Neural progenitor cell (in vitro differentiated cells): Measurements from ENCODE around the gene TIMELESS. TPM values are rescaled to one million over a fixed set of nuclear protein-coding genes. Genes with fewer than 3 reads are reported as not detected.
A peak's percentile ranks its signal among the peaks of the same experiment; 100 is the strongest.

ENCODE experiments used
- DNase-seq: peaks from one replicate; pipeline ENCODE4 v3.0.0-alpha.2; 2016; ENCODE audit warnings: low spot score
- H2AFZ ChIP-seq: fragments of 200-600 bp; sonication (generic); replicated peaks from 2 replicates; pipeline ENCODE4 v1.6.1; 2016; ENCODE audit warnings: antibody characterized with exemption
- H3F3A ChIP-seq: fragments of 200-600 bp; sonication (generic); 2 replicates; pipeline ENCODE4 v1.6.1; 2016; ENCODE audit warnings: antibody characterized with exemption, low read depth
- H3K27ac ChIP-seq: fragments of 200-600 bp; sonication (generic); 2 replicates; pipeline ENCODE4 v1.5.1; 2016; ENCODE audit warnings: mild to moderate bottlenecking
- H3K27me3 ChIP-seq: fragments of 200-600 bp; sonication (generic); 2 replicates; pipeline ENCODE4 v1.6.1; 2016; ENCODE audit warnings: mild to moderate bottlenecking, moderate library complexity
- H3K36me3 ChIP-seq: fragments of 200-600 bp; sonication (generic); 2 replicates; pipeline ENCODE4 v1.5.1; 2016
- H3K4me1 ChIP-seq: fragments of 200-600 bp; sonication (generic); 2 replicates; pipeline ENCODE4 v1.6.1; 2016; ENCODE audit warnings: mixed run types
- H3K4me2 ChIP-seq: fragments of 200-600 bp; sonication (generic); 2 replicates; pipeline ENCODE4 v1.6.1; 2016
- H3K4me3 ChIP-seq: fragments of 200-600 bp; sonication (generic); 2 replicates; pipeline ENCODE4 v1.5.1; 2016
- H3K79me2 ChIP-seq: fragments of 200-600 bp; sonication (generic); 2 replicates; pipeline ENCODE4 v1.6.1; 2016; ENCODE audit warnings: low read depth
- H3K9ac ChIP-seq: fragments of 200-600 bp; sonication (generic); 2 replicates; pipeline ENCODE4 v1.6.1; 2016
- H3K9me3 ChIP-seq: fragments of 200-600 bp; sonication (generic); 2 replicates; pipeline ENCODE4 v1.5.1; 2016; ENCODE audit warnings: low read depth
- H4K20me1 ChIP-seq: fragments of 200-600 bp; sonication (generic); 2 replicates; pipeline ENCODE4 v1.6.1; 2016; ENCODE audit warnings: low read depth
- H3K27ac Mint-ChIP-seq: 3 replicates; pipeline ENCODE4 v1.8.0; 2021; ENCODE audit warnings: mixed read lengths
- H3K27me3 Mint-ChIP-seq: 2 replicates; pipeline ENCODE4 v1.8.0; 2022; ENCODE audit warnings: low read depth, mild to moderate bottlenecking, inconsistent platforms, moderate library complexity, mixed read lengths; ENCODE audit not compliant: insufficient read depth
- H3K36me3 Mint-ChIP-seq: 3 replicates; pipeline ENCODE4 v1.8.0; 2021; ENCODE audit warnings: mixed read lengths
- H3K4me1 Mint-ChIP-seq: 3 replicates; pipeline ENCODE4 v1.8.0; 2021; ENCODE audit warnings: mixed read lengths
- H3K4me3 Mint-ChIP-seq: 3 replicates; pipeline ENCODE4 v1.8.0; 2021; ENCODE audit warnings: mild to moderate bottlenecking, moderate library complexity, mixed read lengths
- H3K9me3 Mint-ChIP-seq: 3 replicates; pipeline ENCODE4 v1.8.0; 2020; ENCODE audit warnings: mixed read lengths
- CTCF ChIP-seq: fragments of 200-600 bp; sonication (generic); IDR thresholded peaks from 2 replicates; pipeline ENCODE4 v1.5.1; 2017; ENCODE audit warnings: antibody characterized with exemption, mild to moderate bottlenecking
- EZH2 ChIP-seq: fragments of 200-600 bp; sonication (generic); IDR thresholded peaks from 2 replicates; pipeline ENCODE4 v1.6.1; 2017; ENCODE audit warnings: antibody characterized with exemption, mild to moderate bottlenecking, moderate library complexity
- EZH2phosphoT487 ChIP-seq: fragments of 200-600 bp; sonication (generic); IDR thresholded peaks from 2 replicates; pipeline ENCODE4 v1.6.1; 2017; ENCODE audit warnings: antibody characterized with exemption
- total RNA-seq: library from RNA; depleted of rRNA; stranded (reverse); fragments of >200 nt; gene quantifications from 2 replicates; pipeline ENCODE4 v1.2.3, GENCODE V29; 2015; ENCODE audit warnings: low replicate concordance

Gene TIMELESS
- total RNA-seq, 1 donor from 2014 or later, result 56.3 TPM

GRCh38 chr12:56454557-56454956 lies 5.3 kb upstream of the TIMELESS start, which contains the start of gene MIP:
MIP (minus strand) TSS chr12:56454657; CDS start chr12:56454613, 44 bp downstream.
- TF ChIP-seq CTCF (no peak), EZH2phosphoT487 (no peak), EZH2 (no peak)
- peak within 1 kb of the TSS; percentile 23 for H3K4me2 ChIP-seq
- H3K4me1 Mint-ChIP-seq, result peaks cover 16% of the 10 kb centered on the region
- H4K20me1 ChIP-seq, result no peaks in the 10 kb centered on the region
- no peaks in the 10 kb centered on the region for H3K36me3 ChIP-seq
- H3K9ac ChIP-seq, result no peak within 1 kb of the TSS
- peak within 1 kb of the TSS; percentile 50 for H3K4me3 Mint-ChIP-seq
- peaks cover 7% of the 10 kb centered on the region for H3K27me3 Mint-ChIP-seq
- H3K27me3 ChIP-seq, result no peaks in the 10 kb centered on the region
- peaks cover 31% of the 10 kb centered on the region for H3K4me1 ChIP-seq
- DNase-seq, result no peak
- H3F3A ChIP-seq, result peaks cover 22% of the 10 kb centered on the region
- H3K27ac Mint-ChIP-seq, result peak within 1 kb of the TSS; percentile 72
- H3K36me3 Mint-ChIP-seq, result no peaks in the 10 kb centered on the region
- H3K9me3 Mint-ChIP-seq, result no peaks in the 10 kb centered on the region
- H3K27ac ChIP-seq, result no peak within 1 kb of the TSS
- H2AFZ ChIP-seq, result peak within 1 kb of the TSS; percentile 92
- no peaks in the 10 kb centered on the region for H3K79me2 ChIP-seq
- H3K9me3 ChIP-seq, result no peaks in the 10 kb centered on the region
- H3K4me3 ChIP-seq, result no peak within 1 kb of the TSS

GRCh38 chr12:56451147-56451546 lies 1.9 kb upstream of the TIMELESS start:
- no peak overlapping the region for H3K4me2 ChIP-seq
- no peak overlapping the region for H3K9ac ChIP-seq
- H3K4me1 Mint-ChIP-seq, result peaks cover 25% of the 10 kb centered on the region
- H2AFZ ChIP-seq, result peak overlapping the region; percentile 39
- H3K36me3 Mint-ChIP-seq, result peaks cover 9% of the 10 kb centered on the region
- no peak for DNase-seq
- no peaks in the 10 kb centered on the region for H4K20me1 ChIP-seq
- H3K4me1 ChIP-seq, result peaks cover 41% of the 10 kb centered on the region
- H3K27me3 Mint-ChIP-seq, result peaks cover 9% of the 10 kb centered on the region
- H3K36me3 ChIP-seq, result no peaks in the 10 kb centered on the region
- peaks cover 3% of the 10 kb centered on the region for H3K9me3 Mint-ChIP-seq
- TF ChIP-seq EZH2phosphoT487, result no peak
- TF ChIP-seq CTCF, result no peak
- no peak for TF ChIP-seq EZH2
- no peak overlapping the region for H3K4me3 ChIP-seq
- H3K4me3 Mint-ChIP-seq, result no peak overlapping the region
- H3K27me3 ChIP-seq, result no peaks in the 10 kb centered on the region
- H3K27ac Mint-ChIP-seq, result peak overlapping the region; percentile 74
- H3K79me2 ChIP-seq, result peaks cover 27% of the 10 kb centered on the region
- H3F3A ChIP-seq, result peaks cover 37% of the 10 kb centered on the region
- no peak overlapping the region for H3K27ac ChIP-seq
- H3K9me3 ChIP-seq, result no peaks in the 10 kb centered on the region

DNA sequence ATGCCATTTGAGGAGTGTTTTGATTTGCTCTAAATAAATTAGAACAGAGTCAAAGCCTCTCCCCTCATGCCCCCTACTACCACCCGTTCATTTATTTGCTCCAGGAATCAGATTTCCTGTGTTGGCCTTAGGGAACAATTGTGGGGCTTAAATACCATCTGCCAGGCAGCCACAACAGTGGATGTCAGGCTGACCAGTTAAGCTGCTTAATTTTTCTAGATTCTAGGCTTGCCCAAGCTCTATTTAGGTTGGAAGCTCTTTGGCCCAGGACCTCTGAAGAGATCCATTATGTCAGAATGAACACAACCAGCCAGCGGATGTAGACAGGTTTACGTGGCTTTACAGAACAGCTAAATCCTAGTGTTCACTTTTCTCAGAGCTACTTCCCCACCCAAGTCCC lies 1.0 kb upstream of the TIMELESS start:
- Histone ChIP-seq H3K4me1 (peaks cover 39% of the 10 kb centered on the region), H3K4me2 (peak overlapping the region; percentile 19), H4K20me1 (no peaks in the 10 kb centered on the region), H2AFZ (peak overlapping the region; percentile 9), H3K27ac (no peak overlapping the region), H3K36me3 (no peaks in the 10 kb centered on the region), H3F3A (peaks cover 37% of the 10 kb centered on the region), H3K4me3 (no peak overlapping the region), H3K9me3 (no peaks in the 10 kb centered on the region), H3K27me3 (no peaks in the 10 kb centered on the region), H3K79me2 (peaks cover 34% of the 10 kb centered on the region), H3K9ac (no peak overlapping the region)
- peak overlapping the region; percentile 92 for H3K4me3 Mint-ChIP-seq
- peak; percentile 33 for DNase-seq
- H3K27me3 Mint-ChIP-seq, result peaks cover 9% of the 10 kb centered on the region
- H3K4me1 Mint-ChIP-seq, result peaks cover 25% of the 10 kb centered on the region
- TF ChIP-seq EZH2phosphoT487 (no peak), EZH2 (no peak), CTCF (no peak)
- H3K36me3 Mint-ChIP-seq, result peaks cover 14% of the 10 kb centered on the region
- H3K27ac Mint-ChIP-seq, result peak overlapping the region; percentile 98
- peaks cover 7% of the 10 kb centered on the region for H3K9me3 Mint-ChIP-seq
